ENCODE measurements around the gene TMEM250.

DNA sequence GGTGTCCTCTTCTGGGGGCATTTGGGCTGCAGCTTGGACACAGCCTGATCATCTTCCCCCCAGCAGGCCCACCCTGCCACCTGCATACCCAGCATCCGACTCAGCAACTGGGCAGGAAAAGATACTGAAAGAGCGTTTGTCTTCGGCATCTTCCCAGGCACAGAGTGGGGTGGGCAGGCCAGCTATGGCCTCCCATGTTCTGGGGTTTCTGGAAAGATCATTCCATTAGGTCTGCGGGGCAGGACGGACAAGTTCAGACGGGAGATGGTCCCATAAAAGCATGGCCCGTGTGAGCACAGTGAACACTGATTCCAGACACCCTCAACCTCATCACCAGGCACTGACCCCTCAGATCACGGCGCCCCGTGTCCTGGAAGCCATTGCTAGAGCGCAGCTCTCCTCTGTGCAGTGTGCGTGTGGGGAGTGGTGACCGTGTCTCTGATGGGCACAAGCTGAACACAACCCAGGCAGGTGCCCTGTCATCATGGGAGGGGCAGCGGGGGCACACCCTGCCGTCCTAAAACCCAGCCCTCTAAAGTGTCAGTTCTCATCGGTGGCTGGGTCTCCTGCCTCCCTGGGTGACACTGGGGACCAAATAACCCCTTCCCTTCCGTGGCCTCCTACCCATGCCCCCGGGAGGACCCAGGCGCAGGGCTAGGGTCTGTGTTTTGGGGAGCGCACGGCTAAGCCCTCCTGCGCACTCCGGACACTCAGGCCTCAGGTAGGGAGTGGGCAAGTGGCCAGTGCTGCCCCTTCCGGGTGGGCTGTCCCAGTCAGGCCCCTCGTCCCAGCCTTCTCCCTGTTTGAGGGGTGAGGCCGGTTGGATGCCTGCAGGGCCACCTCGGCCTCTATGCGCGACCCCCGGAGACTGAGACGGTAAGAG is 13.2 kb upstream of the TMEM250 start:
- TF ChIP-seq, protein P1, sequence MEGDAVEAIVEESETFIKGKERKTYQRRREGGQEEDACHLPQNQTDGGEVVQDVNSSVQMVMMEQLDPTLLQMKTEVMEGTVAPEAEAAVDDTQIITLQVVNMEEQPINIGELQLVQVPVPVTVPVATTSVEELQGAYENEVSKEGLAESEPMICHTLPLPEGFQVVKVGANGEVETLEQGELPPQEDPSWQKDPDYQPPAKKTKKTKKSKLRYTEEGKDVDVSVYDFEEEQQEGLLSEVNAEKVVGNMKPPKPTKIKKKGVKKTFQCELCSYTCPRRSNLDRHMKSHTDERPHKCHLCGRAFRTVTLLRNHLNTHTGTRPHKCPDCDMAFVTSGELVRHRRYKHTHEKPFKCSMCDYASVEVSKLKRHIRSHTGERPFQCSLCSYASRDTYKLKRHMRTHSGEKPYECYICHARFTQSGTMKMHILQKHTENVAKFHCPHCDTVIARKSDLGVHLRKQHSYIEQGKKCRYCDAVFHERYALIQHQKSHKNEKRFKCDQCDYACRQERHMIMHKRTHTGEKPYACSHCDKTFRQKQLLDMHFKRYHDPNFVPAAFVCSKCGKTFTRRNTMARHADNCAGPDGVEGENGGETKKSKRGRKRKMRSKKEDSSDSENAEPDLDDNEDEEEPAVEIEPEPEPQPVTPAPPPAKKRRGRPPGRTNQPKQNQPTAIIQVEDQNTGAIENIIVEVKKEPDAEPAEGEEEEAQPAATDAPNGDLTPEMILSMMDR (conservative IDR thresholded peaks at IDR 0.05; ENCODE audit: low read depth, low read length), result no peak
- no peak for TF ChIP-seq EZH2 (IDR thresholded peaks at IDR 0.05; ENCODE audit: borderline replicate concordance, low read depth, low read length, poor library complexity, severe bottlenecking)
